GM21360 (cell line): ENCODE data around the gene EFHC1.

Experiments used
- ATAC-seq: cut with Tn5 transposase; IDR thresholded peaks from one replicate; pipeline ENCODE4 v1.9.1; 2021; ENCODE audit warnings: mild to moderate bottlenecking, moderate library complexity; ENCODE audit not compliant: unreplicated experiment

Gene EFHC1

GRCh38 chr6:52500238-52501129 lies 80.3 kb downstream of the EFHC1 start:
- no peak for ATAC-seq

- ATAC-seq, result no peak
These were observed 82.3 kb downstream of the EFHC1 start for GRCh38 chr6:52502306-52503029.

GRCh38 chr6:52503323-52503747 lies 83.2 kb downstream of the EFHC1 start:
- ATAC-seq, result no peak

DNA sequence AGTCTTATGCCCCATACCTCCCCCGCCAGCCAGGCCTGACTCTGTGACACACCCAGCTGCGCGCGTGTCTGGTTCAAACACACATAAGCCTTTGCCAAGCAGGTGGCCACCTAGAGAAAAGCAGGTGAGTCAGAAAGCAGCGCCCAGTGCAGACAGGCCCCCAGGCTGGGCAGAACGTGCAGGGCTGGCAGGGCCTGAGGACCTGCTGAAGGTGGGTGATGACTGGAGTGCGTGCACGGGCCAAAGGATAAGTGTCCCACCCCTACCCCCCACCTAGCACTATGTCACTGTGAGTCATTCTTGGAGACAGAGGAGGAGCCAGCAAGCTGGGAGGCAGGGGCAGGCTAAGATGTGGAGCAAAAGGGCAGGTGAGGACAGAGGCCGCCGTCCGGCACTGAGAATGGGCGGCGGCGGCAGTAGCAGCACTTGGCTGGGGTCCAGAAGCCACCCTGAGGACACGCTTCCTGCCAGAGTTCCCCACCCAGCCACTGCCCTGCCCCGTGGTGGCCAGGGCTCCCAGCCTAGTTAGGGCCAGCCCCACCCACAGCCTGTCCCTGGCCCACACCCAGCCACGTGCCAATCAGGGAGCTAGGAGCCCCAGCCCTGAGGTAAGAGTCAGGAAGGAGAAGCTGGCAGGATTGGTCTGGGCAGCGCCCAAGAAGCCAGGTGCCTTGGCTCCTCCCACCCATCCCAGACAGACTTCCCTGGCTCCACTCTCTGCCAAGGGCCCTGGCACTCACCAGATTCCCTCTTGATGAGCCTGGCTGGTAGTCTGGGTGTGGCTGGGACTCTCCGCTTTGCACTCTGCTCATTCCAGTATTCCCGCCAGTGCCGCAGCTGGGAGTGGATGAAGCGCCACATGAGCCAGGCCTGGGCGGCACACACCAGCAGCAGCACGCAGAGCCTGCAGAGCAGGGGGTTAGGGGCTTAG lies 84.0 kb downstream of the EFHC1 start:
- ATAC-seq, result no peak

DNA sequence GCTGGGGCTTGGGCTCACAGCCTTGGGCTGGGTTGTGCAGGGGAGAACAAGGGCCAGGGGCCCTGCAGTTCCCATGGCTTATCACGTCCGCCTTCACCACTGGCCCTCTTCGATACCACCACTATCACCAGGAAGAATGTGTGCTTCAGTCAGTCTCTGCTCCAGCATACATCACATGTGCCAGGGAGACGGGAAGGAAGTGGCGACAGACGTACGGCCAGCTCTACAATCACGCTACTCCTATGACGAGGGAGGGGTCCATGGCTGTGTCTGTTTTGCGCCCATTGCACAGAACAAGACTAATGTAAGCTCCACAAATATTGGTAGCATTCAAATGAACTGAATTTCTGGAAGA lies 84.6 kb downstream of the EFHC1 start:
- ATAC-seq, result no peak

DNA sequence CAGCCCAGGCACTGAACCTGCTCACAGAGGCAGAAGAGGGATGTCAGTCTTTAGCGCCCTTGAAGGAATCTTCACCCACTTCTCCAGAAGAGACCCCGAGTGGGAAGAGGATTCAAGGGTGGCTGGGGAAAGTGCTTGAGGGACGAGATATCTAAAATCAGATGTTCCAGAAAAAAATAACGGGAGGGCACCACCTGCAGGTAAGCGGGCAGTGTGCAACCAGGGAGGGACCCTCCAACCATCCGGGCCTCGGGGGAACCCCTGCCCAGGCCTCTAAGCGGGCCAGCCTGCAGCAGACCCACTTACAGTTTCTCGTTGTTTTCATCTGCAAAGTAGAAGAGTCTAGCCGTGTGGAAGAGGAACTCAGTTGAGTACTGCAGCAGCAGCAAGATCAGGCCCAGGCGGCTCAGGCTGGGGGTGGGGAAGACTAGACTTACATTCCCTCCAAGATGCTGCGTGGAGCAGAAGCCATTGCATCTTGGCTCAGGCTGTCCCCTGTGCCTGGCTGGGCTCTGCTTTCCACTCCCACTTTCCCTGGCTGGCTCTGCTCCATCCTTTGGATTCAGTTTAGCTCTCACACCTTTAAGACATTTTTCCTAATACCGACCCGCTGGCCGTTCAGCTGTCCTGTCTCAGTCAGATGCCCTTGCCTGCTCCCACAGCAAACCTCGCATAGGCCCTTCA lies 85.7 kb downstream of the EFHC1 start:
- ATAC-seq, result no peak

DNA sequence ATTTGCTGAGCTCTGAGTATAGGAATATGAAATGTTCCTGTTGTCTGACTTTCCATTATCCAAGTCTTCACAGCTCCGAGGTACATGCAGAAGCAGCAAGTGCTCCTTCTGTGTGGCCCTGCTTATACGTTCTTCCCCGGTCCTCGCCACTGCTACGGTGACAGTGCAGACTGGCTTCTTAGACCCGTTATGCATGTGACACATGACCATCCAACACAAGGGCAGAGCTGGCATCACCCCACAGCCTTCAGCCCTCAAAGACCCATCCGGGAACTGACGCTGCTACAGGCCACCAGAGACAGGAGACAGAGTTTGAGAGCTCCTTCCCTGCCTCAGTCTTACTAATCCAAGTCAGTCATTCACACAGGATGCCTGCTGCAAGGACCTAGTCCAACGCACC lies 86.3 kb downstream of the EFHC1 start:
- no peak for ATAC-seq

DNA sequence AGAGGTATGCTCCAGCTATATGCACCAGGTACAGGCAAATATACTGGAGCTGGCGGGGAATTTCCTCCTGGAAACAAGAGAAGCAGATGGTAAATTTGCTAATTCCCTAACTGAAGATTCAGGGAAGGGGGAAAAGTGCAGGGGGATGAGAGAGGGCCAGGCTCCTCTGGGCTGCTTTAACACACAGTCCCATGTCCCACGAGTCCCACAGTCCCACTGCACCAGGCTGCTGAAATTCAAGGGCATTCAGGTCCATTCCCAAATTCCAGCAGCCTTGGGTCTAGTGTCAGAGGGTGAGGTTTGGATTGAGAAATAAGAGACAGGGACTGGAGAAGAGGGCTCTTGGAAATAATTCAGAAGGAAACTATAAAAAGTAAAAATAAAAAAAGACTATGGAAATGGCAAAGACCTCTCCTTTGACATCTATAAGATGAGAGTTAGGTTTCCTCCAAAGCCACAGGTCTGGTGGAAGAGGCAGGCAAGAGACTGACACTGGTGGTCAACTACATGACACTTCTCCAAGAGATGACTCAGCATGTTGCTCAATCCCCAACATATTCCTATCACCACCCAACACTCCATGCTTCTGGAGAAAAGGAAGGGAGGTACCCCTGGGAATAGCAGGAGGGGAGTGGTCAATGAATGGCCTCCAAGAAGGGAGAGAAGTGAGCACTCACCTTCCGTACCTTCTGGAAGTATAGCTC lies 87.6 kb downstream of the EFHC1 start:
- no peak for ATAC-seq

GRCh38 chr6:52508261-52508739 lies 88.2 kb downstream of the EFHC1 start:
- no peak for ATAC-seq

DNA sequence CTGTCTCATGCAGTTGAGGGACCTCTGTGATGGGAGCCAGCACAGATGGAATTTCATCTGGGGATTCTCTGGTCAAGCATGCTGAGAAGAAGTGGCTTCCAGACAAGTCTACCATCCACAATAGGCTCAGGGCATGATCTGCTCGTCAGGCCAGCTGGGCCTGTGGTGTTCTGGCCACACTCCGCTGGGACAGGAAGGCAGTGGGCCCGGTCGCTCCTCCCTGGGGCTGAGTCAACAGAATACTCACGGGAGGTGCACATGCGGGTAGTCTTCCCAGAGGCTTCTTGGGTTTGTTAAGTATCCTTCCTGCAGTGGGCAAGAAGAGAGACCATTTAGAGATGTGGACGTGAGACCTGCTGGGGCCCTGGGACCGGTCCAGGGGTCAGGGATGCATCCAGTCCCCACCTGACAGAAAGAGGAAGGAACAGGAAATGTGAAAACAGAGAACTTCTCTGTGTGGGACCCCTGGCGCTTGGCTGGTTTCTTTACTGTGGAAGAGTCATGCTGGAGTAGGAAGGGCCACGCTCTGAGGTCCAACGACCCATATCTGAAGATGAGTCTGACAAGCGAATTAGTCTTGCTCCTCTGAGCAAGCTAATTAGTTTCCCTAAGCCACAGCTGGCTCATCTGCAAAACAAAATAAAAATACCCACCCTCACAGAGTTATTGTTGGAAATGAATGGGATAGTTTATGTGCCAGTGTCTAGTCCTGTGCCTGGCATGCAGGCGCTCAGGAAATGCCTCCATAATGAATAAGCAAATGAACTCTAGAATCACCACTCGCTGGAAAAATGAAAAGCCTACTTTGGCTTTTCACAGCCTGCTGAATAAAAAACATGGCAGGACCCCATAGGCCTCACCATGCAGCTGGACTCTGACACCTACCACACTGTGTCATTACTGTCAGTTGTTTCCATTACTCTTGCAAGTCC lies 89.4 kb downstream of the EFHC1 start:
- no peak for ATAC-seq

GRCh38 chr6:52510213-52510562 lies 90.0 kb downstream of the EFHC1 start:
- ATAC-seq, result no peak

DNA sequence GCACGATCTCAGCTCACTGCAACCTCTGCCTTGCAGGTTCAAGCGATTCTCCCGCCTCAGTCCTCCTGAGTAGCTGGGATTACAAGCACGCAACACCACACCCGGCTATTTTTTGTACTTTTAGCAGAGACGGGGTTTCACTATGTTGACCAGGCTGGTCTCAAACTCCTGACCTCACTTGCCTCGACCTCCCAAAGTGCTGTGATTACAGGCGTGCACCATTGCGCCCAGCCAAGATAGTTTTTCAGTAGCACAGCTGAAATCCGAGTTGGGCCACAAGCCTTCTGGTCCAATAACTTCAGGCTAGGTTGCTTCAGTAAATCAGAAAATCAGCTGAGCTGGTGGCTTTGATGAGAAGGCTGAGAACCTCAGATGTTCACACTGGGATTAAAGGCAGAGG lies 91.0 kb downstream of the EFHC1 start:
- no peak for ATAC-seq

- no peak for ATAC-seq
These were observed 91.5 kb downstream of the EFHC1 start for GRCh38 chr6:52511572-52512151.

GRCh38 chr6:52512199-52512598 lies 92.1 kb downstream of the EFHC1 start:
- no peak for ATAC-seq

- no peak for ATAC-seq
These were observed 93.3 kb downstream of the EFHC1 start for GRCh38 chr6:52513464-52513863.

DNA sequence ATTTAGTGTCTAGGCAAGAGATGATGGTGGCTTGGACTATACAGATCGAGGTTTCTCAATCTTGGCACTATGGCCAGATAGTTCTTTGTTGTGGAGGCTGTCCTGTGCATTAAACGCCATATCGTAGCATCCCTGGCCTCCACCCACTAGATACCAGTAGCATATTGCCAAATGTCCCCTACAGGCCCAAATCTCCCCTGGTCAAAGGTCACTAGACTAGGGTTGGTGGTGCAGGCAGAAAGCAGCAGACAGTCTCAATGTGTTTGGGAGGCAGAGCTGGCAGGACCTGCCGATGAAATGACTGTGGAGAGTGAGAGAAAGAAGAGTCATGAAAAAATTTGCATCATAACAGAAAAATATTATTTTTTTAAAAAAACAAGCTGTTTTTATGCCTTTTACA lies 93.8 kb downstream of the EFHC1 start:
- no peak for ATAC-seq

GRCh38 chr6:52514514-52514913 lies 94.4 kb downstream of the EFHC1 start:
- ATAC-seq, result no peak

DNA sequence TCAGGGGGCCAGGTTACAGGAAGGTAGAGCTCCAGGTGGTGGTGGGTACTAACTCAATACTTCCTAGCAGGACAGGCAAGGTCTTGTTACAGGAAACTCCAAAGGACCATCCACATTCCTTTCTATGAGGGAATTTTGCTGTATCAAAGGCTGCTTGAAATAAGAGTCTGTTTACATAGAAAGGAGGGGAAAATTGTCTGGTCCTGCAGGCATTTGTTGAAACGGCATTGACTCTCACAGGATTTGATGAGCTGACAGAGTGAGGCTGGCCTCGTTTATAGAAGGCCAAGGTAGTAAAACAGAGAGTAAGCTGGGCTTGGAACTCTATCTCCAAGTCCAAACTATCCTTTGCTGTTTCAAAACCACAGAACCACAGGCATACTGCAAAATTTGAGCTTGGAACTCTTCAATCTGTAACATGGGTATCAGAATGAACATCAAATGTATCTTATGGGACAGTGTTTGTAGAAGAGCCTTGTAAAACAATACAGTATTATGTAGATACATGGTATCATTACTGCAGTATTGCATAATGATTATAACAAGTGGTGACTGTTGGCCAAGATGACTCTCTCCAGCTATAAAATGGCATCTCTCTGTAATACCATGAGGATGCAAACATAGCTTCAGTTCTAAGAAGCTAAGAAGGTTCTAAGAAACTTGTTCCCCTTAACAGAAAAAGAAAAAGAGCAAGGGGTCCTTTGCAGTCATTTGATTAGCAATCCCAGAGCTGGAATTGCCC lies 95.2 kb downstream of the EFHC1 start:
- ATAC-seq, result no peak
